Suppressor macrophage treated with lipopolysaccharide for 4 hours (primary cell): Measurements from ENCODE around the gene PC.

Experiments
- DNase-seq: peaks from one replicate; pipeline ENCODE4 v3.0.0-alpha.2; 2020

Gene PC

GRCh38 chr11:66950112-66950535, 8.1 kb downstream of the PC start:
- DNase-seq: peak; percentile 44

- no peak for DNase-seq
These were observed 19.5 kb downstream of the PC start for GRCh38 chr11:66938582-66939135.

- no peak for DNase-seq
These were observed 20.9 kb downstream of the PC start for GRCh38 chr11:66937193-66937733.

GRCh38 chr11:66936311-66936711, 21.9 kb downstream of the PC start:
- no peak for DNase-seq

GRCh38 chr11:66934950-66935779, 23.0 kb downstream of the PC start:
- DNase-seq: no peak

- DNase-seq: no peak
These were observed 24.7 kb downstream of the PC start for GRCh38 chr11:66933531-66933930.

- no peak for DNase-seq
These were observed 25.6 kb downstream of the PC start for GRCh38 chr11:66932543-66932942.

- DNase-seq: no peak
These were observed 28.4 kb downstream of the PC start for GRCh38 chr11:66929753-66930152.

- DNase-seq: no peak
These were observed 33.9 kb downstream of the PC start for GRCh38 chr11:66924272-66924671.

GRCh38 chr11:66922551-66922950, 35.6 kb downstream of the PC start:
- DNase-seq: peak; percentile 75

GRCh38 chr11:66920978-66921784, 37.0 kb downstream of the PC start:
- DNase-seq: peak; percentile 71

- no peak for DNase-seq
These were observed 38.3 kb downstream of the PC start for GRCh38 chr11:66919923-66920322.

GRCh38 chr11:66918741-66919140, 39.4 kb downstream of the PC start:
- peak; percentile 26 for DNase-seq

GRCh38 chr11:66915866-66916265, 42.3 kb downstream of the PC start:
- DNase-seq: no peak

GRCh38 chr11:66915046-66915832, 42.9 kb downstream of the PC start:
- DNase-seq: no peak

GRCh38 chr11:66914505-66914904, 43.7 kb downstream of the PC start:
- no peak for DNase-seq

- no peak for DNase-seq
These were observed 45.3 kb downstream of the PC start for GRCh38 chr11:66912911-66913310.

- no peak for DNase-seq
These were observed 45.8 kb downstream of the PC start for GRCh38 chr11:66912361-66912760.

- DNase-seq: no peak
These were observed 47.5 kb downstream of the PC start for GRCh38 chr11:66910669-66911068.

- DNase-seq: no peak
These were observed 48.2 kb downstream of the PC start for GRCh38 chr11:66910016-66910415.

GRCh38 chr11:66909181-66909580, 49.0 kb downstream of the PC start:
- no peak for DNase-seq

- DNase-seq: no peak
These were observed 50.2 kb downstream of the PC start for GRCh38 chr11:66907751-66908630.
